Fibroblast of skin of scalp (primary cell): ENCODE results near the gene RFC2.

Experiments
- DNase-seq: peaks from one replicate; pipeline ENCODE4 v3.0.0-alpha.2; 2013

RFC2 gene

GRCh38 chr7:74185636-74186035 is 68.6 kb downstream of the RFC2 start:
- no peak for DNase-seq

- DNase-seq = no peak
Observed at GRCh38 chr7:74185016-74185415, 69.2 kb downstream of the RFC2 start.

GRCh38 chr7:74183653-74184450 is 70.3 kb downstream of the RFC2 start:
- DNase-seq = no peak

- no peak for DNase-seq
Observed at GRCh38 chr7:74183142-74183541, 71.1 kb downstream of the RFC2 start.

GRCh38 chr7:74182453-74183090 is 71.6 kb downstream of the RFC2 start:
- DNase-seq = no peak

GRCh38 chr7:74181821-74182220 is 72.4 kb downstream of the RFC2 start:
- DNase-seq = no peak
